ENCODE measurements around the gene CD99L2.
A peak's percentile ranks its signal among the peaks of the same experiment; 100 is the strongest.

Gene CD99L2

GRCh38 chrX:150775569-150776350, 122.7 kb downstream of the CD99L2 start:
- TF ChIP-seq, protein P1, sequence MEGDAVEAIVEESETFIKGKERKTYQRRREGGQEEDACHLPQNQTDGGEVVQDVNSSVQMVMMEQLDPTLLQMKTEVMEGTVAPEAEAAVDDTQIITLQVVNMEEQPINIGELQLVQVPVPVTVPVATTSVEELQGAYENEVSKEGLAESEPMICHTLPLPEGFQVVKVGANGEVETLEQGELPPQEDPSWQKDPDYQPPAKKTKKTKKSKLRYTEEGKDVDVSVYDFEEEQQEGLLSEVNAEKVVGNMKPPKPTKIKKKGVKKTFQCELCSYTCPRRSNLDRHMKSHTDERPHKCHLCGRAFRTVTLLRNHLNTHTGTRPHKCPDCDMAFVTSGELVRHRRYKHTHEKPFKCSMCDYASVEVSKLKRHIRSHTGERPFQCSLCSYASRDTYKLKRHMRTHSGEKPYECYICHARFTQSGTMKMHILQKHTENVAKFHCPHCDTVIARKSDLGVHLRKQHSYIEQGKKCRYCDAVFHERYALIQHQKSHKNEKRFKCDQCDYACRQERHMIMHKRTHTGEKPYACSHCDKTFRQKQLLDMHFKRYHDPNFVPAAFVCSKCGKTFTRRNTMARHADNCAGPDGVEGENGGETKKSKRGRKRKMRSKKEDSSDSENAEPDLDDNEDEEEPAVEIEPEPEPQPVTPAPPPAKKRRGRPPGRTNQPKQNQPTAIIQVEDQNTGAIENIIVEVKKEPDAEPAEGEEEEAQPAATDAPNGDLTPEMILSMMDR (IDR thresholded peaks at IDR 0.05; ENCODE audit: low read depth, low read length): no peak
- no peak for DNase-seq (ENCODE audit: extremely low read depth, low read depth)

DNA sequence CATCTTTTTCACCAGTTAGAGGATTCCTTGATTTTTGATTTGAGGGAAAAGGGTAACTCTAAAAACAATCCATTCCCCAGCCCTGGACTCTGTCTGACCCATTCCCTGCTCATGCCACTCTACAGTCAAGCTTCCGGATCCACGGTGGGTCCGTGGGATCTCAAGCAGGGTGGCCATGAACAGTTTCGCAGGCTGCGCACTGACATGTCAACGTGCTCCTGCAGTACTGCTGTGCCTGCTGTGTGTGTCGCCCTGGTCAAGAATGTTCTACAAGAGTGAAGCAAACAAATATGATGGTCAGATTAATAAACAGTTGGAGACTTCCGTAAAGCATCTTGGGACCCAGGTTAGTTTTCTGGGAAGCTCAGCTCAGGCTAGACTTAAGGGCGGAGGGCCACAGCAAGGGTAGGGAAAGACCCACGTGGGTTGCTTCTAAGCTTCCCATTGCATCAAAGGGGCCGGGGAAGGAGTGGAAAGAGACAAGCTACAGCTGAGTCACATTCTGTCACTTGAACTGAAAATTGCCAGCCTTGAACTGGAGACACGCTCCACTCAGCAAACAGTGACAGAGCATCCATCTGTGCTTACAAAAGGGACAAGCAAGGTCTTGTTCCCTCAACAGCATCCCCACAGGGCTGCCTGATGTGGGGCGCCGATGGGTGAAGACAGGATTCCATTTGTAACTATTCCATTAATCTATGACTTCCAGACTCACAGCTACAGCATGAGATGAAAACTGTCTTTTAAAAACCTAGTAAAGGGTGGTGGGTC, 123.5 kb downstream of the CD99L2 start:
- no peak for DNase-seq (ENCODE audit: extremely low read depth, low read depth)
- TF ChIP-seq, protein P1 (IDR thresholded peaks at IDR 0.05; ENCODE audit: low read depth, low read length): no peak

- DNase-seq (ENCODE audit: extremely low read depth, low read depth): no peak
- TF ChIP-seq, protein P1 (IDR thresholded peaks at IDR 0.05; ENCODE audit: low read depth, low read length): no peak
Observed at GRCh38 chrX:150773634-150774033, 124.8 kb downstream of the CD99L2 start.

- no peak for DNase-seq (ENCODE audit: extremely low read depth, low read depth)
- TF ChIP-seq, protein P1 (IDR thresholded peaks at IDR 0.05; ENCODE audit: low read depth, low read length): no peak
Observed at GRCh38 chrX:150773117-150773516, 125.4 kb downstream of the CD99L2 start.

- TF ChIP-seq, protein P1 (IDR thresholded peaks at IDR 0.05; ENCODE audit: low read depth, low read length): peak; percentile 77
- peak; percentile 20 for DNase-seq (ENCODE audit: extremely low read depth, low read depth)
Observed at GRCh38 chrX:150772150-150772970, 126.1 kb downstream of the CD99L2 start.

GRCh38 chrX:150771116-150771515, 127.4 kb downstream of the CD99L2 start:
- DNase-seq (ENCODE audit: extremely low read depth, low read depth): no peak
- TF ChIP-seq, protein P1 (IDR thresholded peaks at IDR 0.05; ENCODE audit: low read depth, low read length): no peak

Data from AG09319 (cell line).